HFFc6 (cell line): ENCODE results near the gene FAM229A. TPM values are rescaled to one million over a fixed set of nuclear protein-coding genes. Genes with fewer than 3 reads are reported as not detected.

Experiments
- DNase-seq: peaks from one replicate; pipeline ENCODE4 v3.0.0-alpha.2; 2018
- H3K27ac Mint-ChIP-seq: 2 replicates; pipeline ENCODE4 v1.8.0; 2020; ENCODE audit warnings: mild to moderate bottlenecking, mixed read lengths
- H3K27me3 Mint-ChIP-seq: 2 replicates; pipeline ENCODE4 v1.8.0; 2021; ENCODE audit warnings: mild to moderate bottlenecking, moderate library complexity, mixed read lengths; ENCODE audit not compliant: insufficient read depth
- H3K36me3 Mint-ChIP-seq: 2 replicates; pipeline ENCODE4 v1.8.0; 2021; ENCODE audit warnings: low read depth, mixed read lengths
- H3K4me1 Mint-ChIP-seq: 2 replicates; pipeline ENCODE4 v1.8.0; 2020; ENCODE audit warnings: low read depth, mixed read lengths
- H3K4me3 Mint-ChIP-seq: 2 replicates; pipeline ENCODE4 v1.8.0; 2020; ENCODE audit warnings: mild to moderate bottlenecking, moderate library complexity, mixed read lengths
- H3K9me3 Mint-ChIP-seq: 2 replicates; pipeline ENCODE4 v1.8.0; 2020; ENCODE audit warnings: mild to moderate bottlenecking, mixed read lengths
- total RNA-seq, 6 experiments: library from RNA; stranded (reverse); fragmentation: NEBNext Ultra II Directional; extraction: Animal tissue kit (Norgen Biotek cat#: 25700); gene quantifications; 2 replicates in 1 of 6; 3 replicates in 5 of 6; pipeline ENCODE4 v1.2.3, GENCODE V29; 2021
- TF ChIP-seq, protein P1 (sequence below): fragments of 200-600 bp; sonication (generic); IDR thresholded peaks from 2 replicates; pipeline ENCODE4 v1.5.0; 2021; ENCODE audit warnings: antibody characterized with exemption, mild to moderate bottlenecking

Gene FAM229A
- total RNA-seq, 6 experiments from 2014 or later: 1.1 to 3.0 (median 1.7) TPM

- Mint-ChIP-seq H3K36me3 (peaks cover 18% of the 10 kb centered on the region), H3K27me3 (no peaks in the 10 kb centered on the region), H3K27ac (no peak overlapping the region), H3K4me3 (no peak overlapping the region), H3K4me1 (peaks cover 8% of the 10 kb centered on the region), H3K9me3 (no peaks in the 10 kb centered on the region)
- no peak for DNase-seq
- TF ChIP-seq, protein P1, sequence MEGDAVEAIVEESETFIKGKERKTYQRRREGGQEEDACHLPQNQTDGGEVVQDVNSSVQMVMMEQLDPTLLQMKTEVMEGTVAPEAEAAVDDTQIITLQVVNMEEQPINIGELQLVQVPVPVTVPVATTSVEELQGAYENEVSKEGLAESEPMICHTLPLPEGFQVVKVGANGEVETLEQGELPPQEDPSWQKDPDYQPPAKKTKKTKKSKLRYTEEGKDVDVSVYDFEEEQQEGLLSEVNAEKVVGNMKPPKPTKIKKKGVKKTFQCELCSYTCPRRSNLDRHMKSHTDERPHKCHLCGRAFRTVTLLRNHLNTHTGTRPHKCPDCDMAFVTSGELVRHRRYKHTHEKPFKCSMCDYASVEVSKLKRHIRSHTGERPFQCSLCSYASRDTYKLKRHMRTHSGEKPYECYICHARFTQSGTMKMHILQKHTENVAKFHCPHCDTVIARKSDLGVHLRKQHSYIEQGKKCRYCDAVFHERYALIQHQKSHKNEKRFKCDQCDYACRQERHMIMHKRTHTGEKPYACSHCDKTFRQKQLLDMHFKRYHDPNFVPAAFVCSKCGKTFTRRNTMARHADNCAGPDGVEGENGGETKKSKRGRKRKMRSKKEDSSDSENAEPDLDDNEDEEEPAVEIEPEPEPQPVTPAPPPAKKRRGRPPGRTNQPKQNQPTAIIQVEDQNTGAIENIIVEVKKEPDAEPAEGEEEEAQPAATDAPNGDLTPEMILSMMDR: no peak
These were observed 26.4 kb upstream of the FAM229A start for GRCh38 chr1:32388641-32389040.

GRCh38 chr1:32386676-32387392 is 24.5 kb upstream of the FAM229A start:
- DNase-seq: no peak
- Mint-ChIP-seq H3K4me3 (no peak overlapping the region), H3K27ac (no peak overlapping the region), H3K36me3 (peaks cover 12% of the 10 kb centered on the region; the same call in 1 of the 2 replicates), H3K27me3 (no peaks in the 10 kb centered on the region; the same call in 1 of the 2 replicates), H3K4me1 (no peaks in the 10 kb centered on the region), H3K9me3 (no peaks in the 10 kb centered on the region)
- TF ChIP-seq, protein P1: no peak

GRCh38 chr1:32380057-32380456 is 17.8 kb upstream of the FAM229A start:
- H3K4me3 Mint-ChIP-seq: no peak overlapping the region
- DNase-seq: no peak
- no peaks in the 10 kb centered on the region; the same call in 1 of the 2 replicates for H3K27me3 Mint-ChIP-seq
- peaks cover 14% of the 10 kb centered on the region for H3K36me3 Mint-ChIP-seq
- no peak overlapping the region for H3K27ac Mint-ChIP-seq
- TF ChIP-seq, protein P1: no peak
- no peaks in the 10 kb centered on the region for H3K9me3 Mint-ChIP-seq
- no peaks in the 10 kb centered on the region for H3K4me1 Mint-ChIP-seq

GRCh38 chr1:32377541-32378220 is 15.4 kb upstream of the FAM229A start:
- H3K4me1 Mint-ChIP-seq: no peaks in the 10 kb centered on the region

DNA sequence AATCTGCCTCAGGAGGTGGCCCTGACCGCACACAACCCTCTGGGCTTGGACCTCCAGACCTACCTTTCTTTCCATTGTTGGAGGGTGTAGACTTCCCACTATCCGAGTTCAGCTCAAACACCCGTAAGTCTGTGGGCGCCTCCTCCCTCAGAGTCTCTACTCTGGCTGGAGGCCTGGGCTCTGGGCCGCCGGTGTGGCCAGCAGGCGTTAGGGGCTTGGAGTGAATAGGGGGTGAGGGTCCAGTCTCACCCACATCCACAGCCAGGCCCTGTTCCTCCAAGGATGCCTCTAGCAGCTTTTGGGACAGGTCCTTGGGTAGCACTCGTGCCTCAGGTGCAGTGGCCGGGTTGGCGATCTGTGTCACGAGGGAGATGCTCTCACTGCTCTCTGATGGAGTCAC is 13.9 kb upstream of the FAM229A start:
- TF ChIP-seq, protein P1: no peak
- Mint-ChIP-seq H3K4me3 (no peak overlapping the region), H3K27ac (no peak overlapping the region), H3K4me1 (peaks cover 5% of the 10 kb centered on the region; the same call in 1 of the 2 replicates), H3K9me3 (no peaks in the 10 kb centered on the region), H3K36me3 (peaks cover 10% of the 10 kb centered on the region), H3K27me3 (peaks cover 2% of the 10 kb centered on the region; the same call in 1 of the 2 replicates)
- no peak for DNase-seq

More at GRCh38 chr1:32377541-32378220, 15.4 kb upstream of the FAM229A start:
- Mint-ChIP-seq H3K27ac (no peak overlapping the region), H3K27me3 (peaks cover 2% of the 10 kb centered on the region; the same call in 1 of the 2 replicates), H3K4me3 (no peak overlapping the region), H3K9me3 (no peaks in the 10 kb centered on the region), H3K36me3 (peaks cover 10% of the 10 kb centered on the region)
- no peak for DNase-seq
- TF ChIP-seq, protein P1: no peak
